NT2/D1 (cell line): ENCODE results near the gene CCSER1.
"Not testable (repeated sequence)": the region's sequence is repeated elsewhere in the genome, so short reads cannot be mapped to it uniquely, and the experiment has no call there.

ENCODE experiments used
- DNase-seq: peaks from one replicate; pipeline ENCODE4 v3.0.0-alpha.2; 2011; ENCODE audit warnings: low read depth, low spot score
- H3K27me3 ChIP-seq: 2 replicates; pipeline ENCODE4 v1.6.0; 2011; ENCODE audit warnings: mild to moderate bottlenecking; ENCODE audit not compliant: insufficient read length, insufficient read depth
- H3K36me3 ChIP-seq: 2 replicates; pipeline ENCODE4 v1.6.1; 2011; ENCODE audit warnings: mild to moderate bottlenecking, low read length, mixed read lengths; ENCODE audit not compliant: insufficient read depth, insufficient read length
- H3K4me1 ChIP-seq: 2 replicates; pipeline ENCODE4 v1.5.1; 2011; ENCODE audit not compliant: insufficient read depth, insufficient read length
- H3K4me3 ChIP-seq: 2 replicates; pipeline ENCODE4 v1.5.1; 2011; ENCODE audit warnings: low read depth; ENCODE audit not compliant: insufficient read length
- H3K9ac ChIP-seq: 2 replicates; pipeline ENCODE4 v1.6.0; 2011; ENCODE audit warnings: low read depth; ENCODE audit not compliant: insufficient read length
- H3K9me3 ChIP-seq: 2 replicates; pipeline ENCODE4 v1.5.1; 2011; ENCODE audit warnings: mild to moderate bottlenecking, low read length; ENCODE audit not compliant: insufficient read depth
- SUZ12 ChIP-seq: IDR thresholded peaks from 2 replicates; pipeline ENCODE4 v1.6.1; 2011; ENCODE audit not compliant: insufficient read length, insufficient read depth; ENCODE audit errors: extremely low read depth
- YY1 ChIP-seq: IDR thresholded peaks from 2 replicates; pipeline ENCODE4 v1.6.1; 2011; ENCODE audit not compliant: insufficient read length, insufficient read depth
- ZNF274 ChIP-seq: IDR thresholded peaks from 2 replicates; pipeline ENCODE4 v1.6.1; 2011; ENCODE audit warnings: mild to moderate bottlenecking, low read depth, low read length

CCSER1 gene

DNA sequence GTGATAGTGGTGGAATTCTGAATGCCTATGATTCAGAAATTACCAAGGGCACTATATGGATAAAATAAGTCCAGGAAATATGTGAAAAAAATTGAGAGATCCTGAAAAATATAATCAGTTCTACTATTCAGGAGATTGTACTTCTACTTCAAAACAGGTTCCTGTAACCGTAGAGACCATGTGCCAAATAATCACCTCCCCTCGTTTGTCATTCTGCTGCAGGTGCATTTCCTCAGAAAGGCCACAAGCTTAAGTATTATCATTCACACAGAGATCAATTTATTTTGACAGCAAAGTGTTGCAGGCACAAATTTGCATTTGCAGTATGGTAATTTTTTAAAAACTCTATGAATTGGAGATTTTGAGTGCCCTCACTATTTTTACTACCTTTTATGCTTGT lies 1000.0 kb downstream of the CCSER1 start:
- TF ChIP-seq SUZ12 = no peak
- no peak for TF ChIP-seq ZNF274
- no peak for TF ChIP-seq YY1
- Histone ChIP-seq H3K4me1 (no peaks in the 10 kb centered on the region), H3K36me3 (no peaks in the 10 kb centered on the region), H3K9me3 (no peaks in the 10 kb centered on the region), H3K4me3 (no peak overlapping the region), H3K27me3 (no peaks in the 10 kb centered on the region), H3K9ac (no peak overlapping the region)
- no peak for DNase-seq

DNA sequence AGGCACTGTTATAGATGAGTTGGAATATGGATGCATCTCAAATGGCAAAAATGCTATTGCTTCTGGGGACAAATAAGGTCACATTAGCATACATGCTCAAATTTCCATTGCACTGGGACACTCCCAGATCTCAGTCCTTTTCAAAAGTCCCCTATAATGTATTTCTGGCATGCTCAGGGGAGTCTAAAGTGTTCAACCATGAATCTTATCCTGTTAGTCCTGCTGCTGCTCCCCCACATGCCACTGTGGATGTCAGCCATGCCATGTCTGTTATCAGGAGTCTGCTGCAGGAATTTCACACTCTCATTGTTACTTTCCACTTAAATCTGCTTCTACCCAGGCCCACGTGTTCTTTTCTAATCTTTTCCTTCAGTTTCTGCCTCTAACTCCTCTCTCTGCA lies 1000.6 kb downstream of the CCSER1 start:
- Histone ChIP-seq H3K9ac (no peak overlapping the region), H3K9me3 (no peaks in the 10 kb centered on the region), H3K4me3 (no peak overlapping the region), H3K4me1 (no peaks in the 10 kb centered on the region), H3K27me3 (no peaks in the 10 kb centered on the region), H3K36me3 (no peaks in the 10 kb centered on the region)
- TF ChIP-seq YY1 (no peak), ZNF274 (no peak), SUZ12 (no peak)
- no peak for DNase-seq

DNA sequence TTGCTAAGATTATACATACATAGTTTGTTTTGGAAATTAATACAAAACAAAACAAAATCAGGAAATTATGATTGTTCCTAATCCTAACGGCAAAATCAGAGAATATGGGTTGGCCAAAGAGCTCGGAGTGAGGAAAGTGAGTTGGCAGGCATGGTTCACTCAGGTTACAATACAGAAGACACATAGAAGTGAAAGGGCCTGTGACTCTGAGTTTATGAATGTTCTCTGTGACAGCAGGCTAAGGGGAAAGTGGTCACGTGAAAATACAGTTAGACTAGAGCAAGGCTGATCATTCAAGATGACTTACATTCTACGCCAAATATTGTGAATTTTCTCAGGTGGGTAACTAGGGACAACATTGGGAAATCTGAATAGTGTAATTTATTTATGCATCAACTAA lies 1001.3 kb downstream of the CCSER1 start:
- H3K4me1 ChIP-seq = no peaks in the 10 kb centered on the region
- TF ChIP-seq SUZ12 = no peak
- no peak for TF ChIP-seq ZNF274
- no peak for TF ChIP-seq YY1
- no peak overlapping the region for H3K4me3 ChIP-seq
- no peak overlapping the region for H3K9ac ChIP-seq
- no peaks in the 10 kb centered on the region for H3K36me3 ChIP-seq
- DNase-seq = no peak
- H3K9me3 ChIP-seq = no peaks in the 10 kb centered on the region
- no peaks in the 10 kb centered on the region for H3K27me3 ChIP-seq

DNA sequence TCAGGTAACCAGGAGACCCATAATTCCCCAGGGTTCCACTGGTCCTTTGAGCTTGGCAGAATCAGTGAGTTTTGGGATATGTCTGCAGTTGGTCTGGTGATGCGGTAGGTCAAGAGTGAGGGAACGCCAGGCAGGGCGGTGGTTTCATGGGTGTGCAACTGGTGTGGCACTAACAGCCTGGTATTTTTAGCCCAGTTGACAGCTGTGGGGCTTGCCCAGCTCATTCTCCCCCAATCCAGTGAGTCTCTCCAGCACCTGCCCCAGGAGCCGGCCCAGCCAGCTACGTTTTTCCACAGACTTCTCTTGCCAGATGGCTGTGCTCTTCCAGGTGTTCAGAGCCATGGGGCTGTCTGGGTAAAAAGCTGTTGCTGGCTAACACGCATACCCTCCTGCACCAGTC lies 1019.9 kb downstream of the CCSER1 start:
- Histone ChIP-seq H3K27me3 (no peaks in the 10 kb centered on the region), H3K4me1 (no peaks in the 10 kb centered on the region), H3K4me3 (no peak overlapping the region), H3K36me3 (no peaks in the 10 kb centered on the region), H3K9ac (no peak overlapping the region), H3K9me3 (no peaks in the 10 kb centered on the region)
- TF ChIP-seq YY1 (no peak), SUZ12 (no peak), ZNF274 (no peak)
- DNase-seq = no peak

DNA sequence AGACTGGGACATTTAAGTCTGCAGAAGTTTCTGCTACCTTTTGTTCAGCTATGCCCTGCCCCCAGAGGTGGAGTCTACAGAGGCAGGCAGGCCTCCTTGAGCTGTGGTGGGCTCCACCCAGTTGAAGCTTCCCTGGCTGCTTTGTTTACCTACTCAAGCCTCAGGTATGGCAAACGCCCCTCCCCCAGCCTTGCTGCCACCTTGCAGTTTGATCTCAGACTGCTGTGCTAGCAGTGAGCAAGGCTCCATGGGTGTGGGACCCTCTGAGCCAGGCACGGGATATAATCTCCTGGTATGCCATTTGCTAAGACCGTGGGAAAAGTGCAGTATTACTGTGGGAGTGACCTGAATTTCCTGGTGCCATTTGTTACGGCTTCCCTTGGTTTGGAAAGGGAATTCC lies 1026.8 kb downstream of the CCSER1 start:
- H3K4me3 ChIP-seq, H3K4me1 ChIP-seq, H3K36me3 ChIP-seq, H3K27me3 ChIP-seq, H3K9ac ChIP-seq, H3K9me3 ChIP-seq, DNase-seq: not testable (repeated sequence)

DNA sequence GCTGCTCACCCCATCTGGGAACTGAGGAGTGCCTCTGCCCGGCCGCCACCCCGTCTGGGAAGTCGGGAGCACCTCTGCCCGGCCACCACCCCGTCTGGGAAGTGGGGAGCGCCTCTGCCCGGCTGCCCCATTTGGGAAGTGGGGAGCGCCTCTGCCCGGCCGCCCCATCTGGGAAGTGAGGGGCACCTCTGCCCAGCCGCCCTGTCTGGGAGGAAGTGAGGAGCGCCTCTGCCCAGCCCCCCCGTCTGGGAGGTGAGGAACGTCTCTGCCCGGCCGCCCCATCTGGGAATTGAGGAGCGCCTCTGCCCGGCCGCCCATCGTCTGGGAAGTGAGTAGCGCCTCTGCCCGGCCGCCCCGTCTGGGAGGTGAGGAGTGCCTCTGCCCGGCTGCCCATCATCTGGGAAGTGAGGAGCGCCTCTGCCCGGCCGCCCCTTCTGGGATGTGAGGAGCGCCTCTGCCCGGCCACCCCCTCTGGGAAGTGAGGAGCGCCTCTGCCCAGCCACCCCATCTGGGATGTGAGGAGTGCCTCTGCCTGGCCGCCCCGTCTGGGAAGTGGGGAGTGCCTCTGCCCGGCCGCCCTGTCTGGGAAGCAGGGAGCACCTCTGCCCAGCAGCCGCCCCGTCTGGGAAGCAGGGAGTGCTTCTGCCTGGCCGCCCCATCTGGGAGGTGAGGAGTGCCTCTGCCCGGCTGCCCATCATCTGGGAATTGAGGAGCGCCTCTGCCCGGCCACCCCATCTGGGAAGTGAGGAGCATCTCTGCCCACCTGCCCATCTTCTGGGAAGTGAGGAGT lies 1040.9 kb downstream of the CCSER1 start:
- not testable (repeated sequence) for H3K9me3 ChIP-seq, H3K9ac ChIP-seq, H3K27me3 ChIP-seq, H3K4me1 ChIP-seq, H3K36me3 ChIP-seq, H3K4me3 ChIP-seq, DNase-seq

DNA sequence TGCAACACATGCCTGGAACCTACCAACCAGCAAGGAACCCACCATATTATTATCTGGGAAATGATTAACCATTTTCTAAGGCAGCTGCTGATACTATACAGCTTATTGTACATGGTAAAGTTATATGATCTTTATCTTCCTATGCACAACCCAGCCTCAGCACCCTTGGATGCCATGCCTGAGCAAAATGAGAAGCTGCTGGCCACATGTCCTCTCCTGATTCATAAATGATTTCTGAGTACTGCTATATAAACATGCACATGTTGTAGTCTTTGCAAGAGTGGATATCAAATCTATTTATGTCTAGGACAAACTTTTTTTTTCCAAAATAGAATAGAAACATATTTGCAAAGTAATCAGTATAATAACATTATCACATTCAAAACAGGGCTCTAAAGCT lies 1043.6 kb downstream of the CCSER1 start:
- H3K27me3 ChIP-seq = no peaks in the 10 kb centered on the region
- no peaks in the 10 kb centered on the region for H3K36me3 ChIP-seq
- no peak overlapping the region for H3K9ac ChIP-seq
- TF ChIP-seq YY1 = no peak
- no peak for TF ChIP-seq SUZ12
- no peak for TF ChIP-seq ZNF274
- no peaks in the 10 kb centered on the region for H3K4me1 ChIP-seq
- peaks cover 10% of the 10 kb centered on the region; the same call in 1 of the 2 replicates for H3K9me3 ChIP-seq
- H3K4me3 ChIP-seq = no peak overlapping the region
- no peak for DNase-seq

DNA sequence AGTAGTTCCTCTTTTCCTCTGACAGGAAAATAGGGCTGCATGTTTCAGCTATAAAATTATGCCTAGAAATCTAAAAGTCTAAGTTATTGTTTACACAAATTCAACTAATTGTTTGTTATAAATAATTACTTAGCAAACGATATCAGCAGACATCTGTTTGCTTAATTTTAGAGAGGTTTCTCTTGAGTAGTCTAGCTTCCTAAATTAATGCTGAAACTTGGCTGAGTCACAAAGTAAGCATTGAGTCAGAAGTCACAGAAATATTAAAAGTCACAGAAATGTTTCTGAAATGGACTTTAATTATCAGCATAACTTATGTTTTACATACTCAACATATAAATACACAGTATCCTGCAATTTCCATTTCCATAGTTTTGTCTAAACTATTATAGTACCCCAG lies 1044.0 kb downstream of the CCSER1 start:
- Histone ChIP-seq H3K4me1 (no peaks in the 10 kb centered on the region), H3K4me3 (no peak overlapping the region), H3K9me3 (peaks cover 10% of the 10 kb centered on the region; the same call in 1 of the 2 replicates), H3K27me3 (no peaks in the 10 kb centered on the region), H3K9ac (no peak overlapping the region), H3K36me3 (no peaks in the 10 kb centered on the region)
- no peak for DNase-seq
- no peak for TF ChIP-seq ZNF274
- no peak for TF ChIP-seq YY1
- TF ChIP-seq SUZ12 = no peak

DNA sequence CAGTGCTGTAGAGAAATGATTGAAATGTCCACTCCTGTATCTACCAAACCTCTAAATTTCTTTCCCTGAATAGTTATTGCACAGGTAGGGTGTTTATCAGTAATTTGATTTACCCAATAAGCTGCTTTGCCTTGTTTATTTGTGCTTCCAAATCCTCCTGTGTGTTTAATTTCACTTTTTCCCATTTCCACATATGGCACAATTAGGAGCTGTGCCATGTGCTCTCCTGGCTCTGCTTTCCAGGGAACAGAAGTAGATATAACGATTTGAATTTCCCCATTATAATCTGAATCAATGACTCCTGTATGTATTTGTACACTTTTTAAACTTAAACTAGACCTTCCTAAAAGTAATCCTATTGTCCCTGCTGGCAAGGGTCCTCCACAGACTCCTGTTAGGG lies 1057.9 kb downstream of the CCSER1 start:
- DNase-seq, H3K9ac ChIP-seq, H3K36me3 ChIP-seq, H3K27me3 ChIP-seq, H3K4me3 ChIP-seq, H3K4me1 ChIP-seq, H3K9me3 ChIP-seq: not testable (repeated sequence)
